ENCODE results near the gene PCDH12.

GRCh38 chr5:141906517-141906916, 51.5 kb downstream of the PCDH12 start:
- TF ChIP-seq, protein P1, sequence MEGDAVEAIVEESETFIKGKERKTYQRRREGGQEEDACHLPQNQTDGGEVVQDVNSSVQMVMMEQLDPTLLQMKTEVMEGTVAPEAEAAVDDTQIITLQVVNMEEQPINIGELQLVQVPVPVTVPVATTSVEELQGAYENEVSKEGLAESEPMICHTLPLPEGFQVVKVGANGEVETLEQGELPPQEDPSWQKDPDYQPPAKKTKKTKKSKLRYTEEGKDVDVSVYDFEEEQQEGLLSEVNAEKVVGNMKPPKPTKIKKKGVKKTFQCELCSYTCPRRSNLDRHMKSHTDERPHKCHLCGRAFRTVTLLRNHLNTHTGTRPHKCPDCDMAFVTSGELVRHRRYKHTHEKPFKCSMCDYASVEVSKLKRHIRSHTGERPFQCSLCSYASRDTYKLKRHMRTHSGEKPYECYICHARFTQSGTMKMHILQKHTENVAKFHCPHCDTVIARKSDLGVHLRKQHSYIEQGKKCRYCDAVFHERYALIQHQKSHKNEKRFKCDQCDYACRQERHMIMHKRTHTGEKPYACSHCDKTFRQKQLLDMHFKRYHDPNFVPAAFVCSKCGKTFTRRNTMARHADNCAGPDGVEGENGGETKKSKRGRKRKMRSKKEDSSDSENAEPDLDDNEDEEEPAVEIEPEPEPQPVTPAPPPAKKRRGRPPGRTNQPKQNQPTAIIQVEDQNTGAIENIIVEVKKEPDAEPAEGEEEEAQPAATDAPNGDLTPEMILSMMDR (conservative IDR thresholded peaks at IDR 0.05; ENCODE audit: low read depth, low read length) = no peak
- TF ChIP-seq EZH2 (IDR thresholded peaks at IDR 0.05; ENCODE audit: low read length, unreplicated experiment) = no peak
